H9 (cell line): ENCODE measurements around the gene SPDL1. TPM values are rescaled to one million over a fixed set of nuclear protein-coding genes. Genes with fewer than 3 reads are reported as not detected.

Source experiments
- DNase-seq: peaks from one replicate; pipeline ENCODE4 v3.0.0-alpha.2; 2017
- H2AFZ ChIP-seq: one replicate; pipeline ENCODE4 v1.6.1; 2013; ENCODE audit warnings: mild to moderate bottlenecking, low read length, control low read depth, moderate library complexity
- H2AK5ac ChIP-seq: 2 replicates; pipeline ENCODE4 v1.6.1; 2013; ENCODE audit warnings: low read length, control low read depth, mixed read lengths; ENCODE audit not compliant: insufficient read length
- H2BK120ac ChIP-seq: one replicate; pipeline ENCODE4 v1.6.1; 2013; ENCODE audit warnings: low read depth, mild to moderate bottlenecking, low read length, control low read depth, inconsistent platforms; ENCODE audit not compliant: poor library complexity, severe bottlenecking
- H2BK12ac ChIP-seq: 2 replicates; pipeline ENCODE4 v1.6.1; 2013; ENCODE audit warnings: low read length, control low read depth, mixed read lengths, low read depth; ENCODE audit not compliant: insufficient read length
- H2BK15ac ChIP-seq: 2 replicates; pipeline ENCODE4 v1.6.1; 2013; ENCODE audit warnings: low read depth, low read length, control low read depth
- H2BK20ac ChIP-seq: one replicate; pipeline ENCODE4 v1.6.1; 2013; ENCODE audit warnings: low read depth, mild to moderate bottlenecking, low read length, control low read depth, inconsistent platforms; ENCODE audit not compliant: poor library complexity, severe bottlenecking
- H2BK5ac ChIP-seq: 2 replicates; pipeline ENCODE4 v1.6.1; 2013; ENCODE audit warnings: low read length, control low read depth, mixed read lengths; ENCODE audit not compliant: insufficient read length
- H3K14ac ChIP-seq: 2 replicates; pipeline ENCODE4 v1.6.1; 2013; ENCODE audit warnings: low read length, control low read depth; ENCODE audit not compliant: insufficient read depth
- H3K18ac ChIP-seq: 2 replicates; pipeline ENCODE4 v1.6.1; 2013; ENCODE audit warnings: low read depth, mild to moderate bottlenecking, mixed read lengths, low read length, control low read depth; ENCODE audit not compliant: insufficient read length
- H3K23ac ChIP-seq: 2 replicates; pipeline ENCODE4 v1.6.1; 2013; ENCODE audit warnings: low read length, control low read depth, mixed read lengths, low read depth; ENCODE audit not compliant: insufficient read length
- H3K23me2 ChIP-seq: 2 replicates; pipeline ENCODE4 v1.6.1; 2013; ENCODE audit warnings: low read depth, mild to moderate bottlenecking, mixed read lengths, low read length, control low read depth; ENCODE audit not compliant: insufficient read length, poor library complexity, severe bottlenecking
- H3K27ac ChIP-seq: 2 replicates; pipeline ENCODE4 v1.5.1; 2013; ENCODE audit warnings: low read length, control low read depth, mixed read lengths, low read depth; ENCODE audit not compliant: insufficient read length
- H3K27me3 ChIP-seq: 2 replicates; pipeline ENCODE4 v1.6.1; 2013; ENCODE audit warnings: low read length, control low read depth, inconsistent platforms; ENCODE audit not compliant: insufficient read depth
- H3K4ac ChIP-seq: 2 replicates; pipeline ENCODE4 v1.6.1; 2013; ENCODE audit warnings: low read depth, mild to moderate bottlenecking, control low read depth, inconsistent platforms, low read length, moderate library complexity
- H3K4me1 ChIP-seq: 2 replicates; pipeline ENCODE4 v1.6.1; 2013; ENCODE audit warnings: low read length, control low read depth, inconsistent platforms; ENCODE audit not compliant: insufficient read depth
- H3K4me2 ChIP-seq: 2 replicates; pipeline ENCODE4 v1.6.1; 2013; ENCODE audit warnings: low read length, control low read depth, mixed read lengths; ENCODE audit not compliant: insufficient read length, insufficient read depth
- H3K56ac ChIP-seq: 2 replicates; pipeline ENCODE4 v1.6.1; 2013; ENCODE audit warnings: low read depth, mild to moderate bottlenecking, mixed read lengths, low read length, control low read depth; ENCODE audit not compliant: insufficient read length
- H3K79me1 ChIP-seq: 2 replicates; pipeline ENCODE4 v1.6.1; 2013; ENCODE audit warnings: low read depth, mild to moderate bottlenecking, moderate library complexity, low read length, control low read depth, inconsistent platforms; ENCODE audit not compliant: insufficient read depth, poor library complexity, severe bottlenecking
- H3K79me2 ChIP-seq: 2 replicates; pipeline ENCODE4 v1.6.1; 2013; ENCODE audit warnings: low read length, control low read depth, inconsistent platforms; ENCODE audit not compliant: insufficient read depth
- H3K9ac ChIP-seq: 2 replicates; pipeline ENCODE4 v1.6.1; 2013; ENCODE audit warnings: low read length, control low read depth, mixed read lengths; ENCODE audit not compliant: insufficient read length; ENCODE audit errors: extremely low read depth
- H3K9me3 ChIP-seq: one replicate; pipeline ENCODE4 v1.6.1; 2013; ENCODE audit warnings: low read depth, low read length, inconsistent platforms; ENCODE audit not compliant: control insufficient read depth
- H3T11ph ChIP-seq: one replicate; pipeline ENCODE4 v1.6.1; 2013; ENCODE audit warnings: mild to moderate bottlenecking, low read length, control low read depth, inconsistent platforms
- H4K20me1 ChIP-seq: one replicate; pipeline ENCODE4 v1.6.1; 2013; ENCODE audit not compliant: control insufficient read depth, insufficient read length, insufficient read depth
- H4K5ac ChIP-seq: 2 replicates; pipeline ENCODE4 v1.6.1; 2013; ENCODE audit warnings: low read depth, mild to moderate bottlenecking, mixed read lengths, low read length, control low read depth; ENCODE audit not compliant: insufficient read length
- H4K8ac ChIP-seq: replicated peaks from 2 replicates; pipeline ENCODE4 v1.6.1; 2013; ENCODE audit warnings: low read length, control low read depth, mixed read lengths, low read depth; ENCODE audit not compliant: insufficient read length
- H4K91ac ChIP-seq: 2 replicates; pipeline ENCODE4 v1.6.1; 2013; ENCODE audit warnings: low read depth, mild to moderate bottlenecking, moderate library complexity, mixed read lengths, low read length, control low read depth; ENCODE audit not compliant: insufficient read length
- H3K27ac Mint-ChIP-seq, 3 experiments: 2 replicates in 2 of 3; 3 replicates in 1 of 3; pipeline ENCODE4 v1.8.0; 2020 to 2021; ENCODE audit warnings: mixed read lengths in 3 of 3, mild to moderate bottlenecking in 1 of 3, moderate library complexity in 1 of 3
- H3K27me3 Mint-ChIP-seq: 2 replicates; pipeline ENCODE4 v1.8.0; 2021; ENCODE audit warnings: low read depth, mild to moderate bottlenecking, moderate library complexity, mixed read lengths
- H3K36me3 Mint-ChIP-seq, 3 experiments: 2 replicates in 2 of 3; 3 replicates in 1 of 3; pipeline ENCODE4 v1.8.0; 2020 to 2021; ENCODE audit warnings: low read depth in 3 of 3, mixed read lengths in 3 of 3; ENCODE audit not compliant: insufficient read depth in 1 of 3
- H3K4me1 Mint-ChIP-seq, 2 experiments: 2 replicates each; pipeline ENCODE4 v1.8.0; 2020; ENCODE audit warnings: mixed read lengths in 2 of 2
- H3K4me3 Mint-ChIP-seq, 2 experiments: 2 replicates in 1 of 2; 3 replicates in 1 of 2; pipeline ENCODE4 v1.8.0; 2020 to 2021; ENCODE audit warnings: mild to moderate bottlenecking in 2 of 2, mixed read lengths in 2 of 2, moderate library complexity in 1 of 2
- H3K9me3 Mint-ChIP-seq, 2 experiments: 2 replicates in 1 of 2; 3 replicates in 1 of 2; pipeline ENCODE4 v1.8.0; 2020; ENCODE audit warnings: mild to moderate bottlenecking in 2 of 2, mixed read lengths in 2 of 2, moderate library complexity in 1 of 2
- CTCF ChIP-seq: fragments of 200-600 bp; sonication (generic); conservative IDR thresholded peaks from 3 replicates; pipeline ENCODE4 v1.8.0; 2021; ENCODE audit warnings: antibody characterized with exemption, mild to moderate bottlenecking
- WGBS: extraction: QIAGEN DNeasy Blood & Tissue Kit; methylation state at CpG from one replicate; pipeline ENCODE4 v1.1.7; 2013; ENCODE audit warnings: missing lambda C conversion rate, low lambda C conversion rate, mixed read lengths; ENCODE audit not compliant: insufficient read length; ENCODE audit errors: extremely low coverage; 5-methylcytosine and 5-hydroxymethylcytosine counted together
- total RNA-seq: library from RNA; stranded (reverse); gene quantifications from 2 replicates; pipeline ENCODE4 v1.2.1, GENCODE V29; 2021

The SPDL1 gene
- total RNA-seq, 1 experiment from 2014 or later, result 49.4 TPM

DNA sequence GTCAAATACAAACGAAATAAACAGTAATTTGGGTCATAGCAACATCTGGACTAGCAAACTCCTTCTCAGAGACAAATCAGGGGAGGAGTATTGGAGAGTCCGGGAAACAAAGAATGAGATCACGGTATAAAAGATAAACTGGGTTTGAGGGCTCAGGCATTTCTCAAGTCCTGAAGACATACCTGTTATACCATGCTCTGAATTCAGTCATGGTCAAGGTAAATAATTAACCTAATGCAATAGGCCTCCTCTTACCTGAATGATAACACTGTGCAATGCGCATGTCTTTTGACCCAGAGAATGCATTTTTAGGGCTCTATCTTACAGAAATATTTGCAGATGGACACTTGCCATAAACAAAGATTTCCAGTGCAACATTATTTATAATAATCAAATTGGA, 31.9 kb upstream of the SPDL1 start:
- H3K9ac ChIP-seq, result no peak overlapping the region
- H2BK12ac ChIP-seq, result no peak overlapping the region
- H4K8ac ChIP-seq, result no peak overlapping the region
- Mint-ChIP-seq H3K27ac (no peak overlapping the region; a peak in 1 of 7 replicates), H3K27me3 (peaks cover 15% of the 10 kb centered on the region), H3K4me3 (no peak overlapping the region), H3K36me3 (no peaks in the 10 kb centered on the region; a peak in 1 of 7 replicates), H3K9me3 (peaks cover 3 to 12% of the 10 kb centered on the region in 2 experiments; a peak in 3 of 5 replicates), H3K4me1 (no peaks in the 10 kb centered on the region)
- no CpG with 5 or more reads among the region's 4 CpGs for WGBS
- no peak overlapping the region for H2AK5ac ChIP-seq
- H2AFZ ChIP-seq, result no peak overlapping the region
- no peak overlapping the region for H3T11ph ChIP-seq
- no peak overlapping the region for H3K4me2 ChIP-seq
- no peak overlapping the region for H4K91ac ChIP-seq
- H3K14ac ChIP-seq, result no peak overlapping the region
- no peak for TF ChIP-seq CTCF
- H3K18ac ChIP-seq, result no peak overlapping the region
- no peak overlapping the region for H3K23ac ChIP-seq
- H3K27me3 ChIP-seq, result no peaks in the 10 kb centered on the region; the same call in 1 of the 2 replicates
- no peaks in the 10 kb centered on the region for H3K79me1 ChIP-seq
- no peaks in the 10 kb centered on the region for H3K4me1 ChIP-seq
- no peaks in the 10 kb centered on the region for H4K20me1 ChIP-seq
- no peak overlapping the region for H2BK15ac ChIP-seq
- no peak for DNase-seq
- H3K23me2 ChIP-seq, result no peaks in the 10 kb centered on the region
- no peak overlapping the region for H2BK20ac ChIP-seq
- H3K56ac ChIP-seq, result no peak overlapping the region
- no peak overlapping the region for H2BK5ac ChIP-seq
- H4K5ac ChIP-seq, result no peak overlapping the region
- no peak overlapping the region for H3K4ac ChIP-seq
- no peak overlapping the region for H2BK120ac ChIP-seq
- H3K27ac ChIP-seq, result no peak overlapping the region
- H3K9me3 ChIP-seq, result no peaks in the 10 kb centered on the region
- no peaks in the 10 kb centered on the region for H3K79me2 ChIP-seq
